GM13976 (cell line): Measurements from ENCODE around the gene CARHSP1.

Experiments
- DNase-seq: peaks from one replicate; pipeline ENCODE4 v3.0.0; 2012; ENCODE audit warnings: low spot score
- in situ Hi-C: fragments of 300-500 bp; cut with MboI; formaldehyde crosslinking; loops from one replicate; pipeline ENCODE4 v1.12.0; 2022; ENCODE audit warnings: low sequenced_read_pairs, mixed read lengths, inconsistent platforms; ENCODE audit not compliant: unreplicated experiment
- TF ChIP-seq, protein P1 (sequence below): IDR thresholded peaks from 2 replicates; pipeline ENCODE4 v1.5.1; 2012; ENCODE audit warnings: borderline replicate concordance, mild to moderate bottlenecking; ENCODE audit not compliant: insufficient read depth; ENCODE audit errors: extremely low read depth, missing control alignments, control extremely low read depth

The CARHSP1 gene

DNA sequence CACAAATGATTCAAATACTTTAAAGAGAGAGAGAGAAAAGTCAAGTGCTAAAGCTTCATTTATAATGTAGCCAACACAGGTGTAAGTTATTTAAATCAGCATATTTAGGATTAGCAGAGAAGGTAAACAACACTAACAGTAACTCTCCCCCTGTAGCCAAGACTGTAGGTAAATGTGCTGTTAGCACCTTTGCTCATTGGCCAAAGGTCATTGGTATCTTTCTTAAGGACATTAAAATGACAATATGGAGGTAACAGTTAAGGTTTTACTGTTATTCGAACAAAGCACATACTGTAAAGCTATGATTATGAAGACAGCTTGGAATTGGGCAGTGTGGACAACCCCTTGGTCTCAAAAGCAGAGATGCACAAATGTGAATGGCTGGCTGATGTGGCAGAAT lies 42.0 kb upstream of the CARHSP1 start:
- in situ Hi-C loops: no loop called here
- DNase-seq: no peak
- TF ChIP-seq, protein P1, sequence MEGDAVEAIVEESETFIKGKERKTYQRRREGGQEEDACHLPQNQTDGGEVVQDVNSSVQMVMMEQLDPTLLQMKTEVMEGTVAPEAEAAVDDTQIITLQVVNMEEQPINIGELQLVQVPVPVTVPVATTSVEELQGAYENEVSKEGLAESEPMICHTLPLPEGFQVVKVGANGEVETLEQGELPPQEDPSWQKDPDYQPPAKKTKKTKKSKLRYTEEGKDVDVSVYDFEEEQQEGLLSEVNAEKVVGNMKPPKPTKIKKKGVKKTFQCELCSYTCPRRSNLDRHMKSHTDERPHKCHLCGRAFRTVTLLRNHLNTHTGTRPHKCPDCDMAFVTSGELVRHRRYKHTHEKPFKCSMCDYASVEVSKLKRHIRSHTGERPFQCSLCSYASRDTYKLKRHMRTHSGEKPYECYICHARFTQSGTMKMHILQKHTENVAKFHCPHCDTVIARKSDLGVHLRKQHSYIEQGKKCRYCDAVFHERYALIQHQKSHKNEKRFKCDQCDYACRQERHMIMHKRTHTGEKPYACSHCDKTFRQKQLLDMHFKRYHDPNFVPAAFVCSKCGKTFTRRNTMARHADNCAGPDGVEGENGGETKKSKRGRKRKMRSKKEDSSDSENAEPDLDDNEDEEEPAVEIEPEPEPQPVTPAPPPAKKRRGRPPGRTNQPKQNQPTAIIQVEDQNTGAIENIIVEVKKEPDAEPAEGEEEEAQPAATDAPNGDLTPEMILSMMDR: no peak

DNA sequence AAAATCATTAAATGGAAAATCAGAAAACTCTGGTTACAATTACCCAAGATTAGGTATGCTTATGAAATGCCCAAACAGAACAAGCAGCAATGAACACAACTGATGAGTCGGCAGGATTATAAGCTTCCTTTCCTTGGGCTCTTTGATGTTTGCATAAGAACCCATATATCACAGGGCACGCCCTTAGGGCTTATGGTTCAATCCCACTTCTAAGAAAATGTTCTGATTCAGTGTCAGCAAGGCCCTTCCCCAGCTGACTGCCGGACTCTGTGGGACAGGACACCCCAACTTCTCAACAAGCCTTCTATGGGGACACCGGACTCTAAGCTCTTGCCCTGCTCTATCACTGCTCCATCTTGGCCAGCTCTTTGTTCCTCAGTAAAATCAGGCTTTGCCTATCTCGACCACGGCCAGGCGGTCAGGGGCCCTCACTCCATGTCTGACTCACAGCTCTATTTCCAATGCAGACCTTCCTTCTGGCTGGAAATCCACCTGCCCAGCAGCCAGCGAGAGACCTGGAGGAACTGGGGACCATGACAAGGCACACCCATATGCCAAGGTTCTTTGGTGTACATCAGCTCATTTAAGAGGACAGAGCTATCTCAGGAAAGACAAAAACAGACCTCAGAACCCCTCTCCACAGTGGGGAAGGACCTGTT lies 40.1 kb upstream of the CARHSP1 start:
- no peak for DNase-seq
- in situ Hi-C loops: no loop called here
- TF ChIP-seq, protein P1: no peak

DNA sequence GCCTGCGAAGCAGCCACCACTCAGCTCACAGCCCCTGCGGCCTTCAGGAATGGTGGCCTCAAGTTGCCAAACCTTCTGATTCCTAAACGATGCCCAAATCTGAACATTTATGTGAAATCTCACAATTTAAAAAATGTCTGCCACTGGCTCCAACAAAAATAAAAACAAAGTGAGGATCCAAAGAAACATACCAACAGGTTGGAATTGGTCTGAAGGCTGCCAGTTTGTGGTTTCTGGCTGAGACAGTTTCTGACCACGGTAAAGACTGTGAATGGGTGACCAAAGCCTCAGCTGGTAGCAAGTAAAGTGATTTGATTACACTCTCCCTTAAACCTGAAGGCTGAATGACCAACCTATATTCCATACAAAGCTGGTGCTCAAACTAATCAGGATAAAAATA lies 38.3 kb upstream of the CARHSP1 start:
- TF ChIP-seq, protein P1: no peak
- in situ Hi-C loops: no loop called here
- DNase-seq: no peak

DNA sequence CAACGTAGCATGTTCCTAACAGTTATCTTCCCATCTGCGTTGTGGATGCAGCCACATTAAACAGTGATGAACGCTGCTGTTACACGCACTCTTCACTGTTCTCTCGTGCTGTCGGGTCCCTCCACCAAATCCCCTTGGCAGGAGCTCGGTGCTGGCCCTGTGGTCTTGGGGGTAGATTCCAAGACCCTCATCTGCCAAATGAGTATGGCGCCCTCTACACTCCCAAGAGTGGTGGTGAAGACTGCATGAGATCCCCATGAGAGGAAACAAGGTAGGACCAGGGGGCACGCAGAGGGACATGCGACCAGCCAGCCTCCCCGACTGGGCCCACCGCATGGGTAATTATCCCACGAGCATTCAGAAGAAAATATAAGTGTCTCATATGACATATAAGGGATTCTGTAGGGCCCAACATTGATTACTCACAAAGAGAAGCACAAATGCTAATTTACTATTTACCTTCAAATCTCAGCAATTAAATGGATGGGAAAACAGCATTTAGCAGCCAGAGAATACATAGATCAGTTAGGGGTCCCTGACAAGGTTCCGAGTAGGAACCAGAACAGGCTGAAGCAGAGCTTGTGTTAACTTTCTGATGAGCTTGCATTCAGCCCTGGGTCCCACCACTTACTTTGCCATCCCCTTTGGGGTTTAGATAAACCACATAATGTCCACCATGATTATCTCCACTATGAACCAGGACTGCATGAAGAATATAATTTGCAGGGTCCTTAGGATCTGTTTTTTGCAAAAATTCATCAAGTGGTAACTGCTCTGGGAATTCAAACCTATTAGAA lies 37.2 kb upstream of the CARHSP1 start:
- TF ChIP-seq, protein P1: no peak
- in situ Hi-C loops: no loop called here
- no peak for DNase-seq

DNA sequence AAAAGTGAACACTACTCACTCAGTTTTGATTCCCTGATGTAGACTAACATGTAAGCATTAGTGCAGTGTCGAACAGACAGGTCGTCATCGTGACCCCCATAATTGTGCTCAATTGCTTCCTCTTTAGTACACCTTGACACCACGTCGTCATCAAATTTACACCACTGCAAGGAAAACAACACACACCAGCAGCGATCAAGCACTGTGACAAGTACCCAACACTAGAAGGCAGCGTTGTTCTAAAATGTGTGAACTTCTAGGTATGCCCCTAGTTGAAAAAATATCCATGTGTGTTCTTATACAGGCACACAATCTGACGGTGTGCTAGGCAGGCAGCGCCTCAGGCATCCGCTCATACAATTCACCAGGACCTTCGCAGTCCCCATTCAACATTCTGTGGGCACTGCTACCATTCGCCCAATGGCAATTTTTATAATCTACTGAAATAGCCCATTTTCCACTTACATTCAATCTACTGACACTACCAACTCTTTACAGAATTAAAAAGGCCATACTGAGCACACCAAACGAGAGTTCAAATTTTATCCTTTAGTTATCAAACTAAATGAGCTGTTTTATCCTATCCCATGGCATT lies 36.5 kb upstream of the CARHSP1 start:
- in situ Hi-C loops: no loop called here
- no peak for DNase-seq
- TF ChIP-seq, protein P1: peak; percentile 46

DNA sequence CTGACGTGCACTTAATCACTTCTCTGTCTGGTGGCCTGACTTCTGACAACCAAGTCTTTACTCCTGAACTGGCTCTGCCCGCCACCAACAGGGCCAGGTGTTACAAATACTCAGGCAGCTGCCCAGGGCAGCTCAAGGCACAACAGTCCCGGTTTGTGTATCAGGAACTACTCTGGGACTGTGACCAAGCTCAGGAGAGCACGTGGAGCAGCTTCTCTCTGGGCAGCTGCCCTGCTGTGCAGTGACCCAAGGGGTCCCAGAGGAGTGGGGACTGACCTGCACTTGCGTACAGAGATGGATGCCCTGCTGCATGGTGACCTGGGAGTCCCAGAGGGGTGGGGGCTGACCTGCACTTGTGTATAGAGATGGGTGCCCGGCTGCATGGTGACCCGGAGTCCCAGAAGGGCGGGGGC lies 35.2 kb upstream of the CARHSP1 start:
- in situ Hi-C loops: no loop called here
- no peak for DNase-seq
- TF ChIP-seq, protein P1: no peak
